Measurements from ENCODE around the gene MORN4. TPM values are rescaled to one million over a fixed set of nuclear protein-coding genes. Genes with fewer than 3 reads are reported as not detected.
"Not testable (repeated sequence)": the region's sequence is repeated elsewhere in the genome, so short reads cannot be mapped to it uniquely, and the experiment has no call there.

The MORN4 gene
- total RNA-seq, 1 experiment from 2014 or later = 10.0 TPM

- DNase-seq (ENCODE audit: low spot score) = peak; percentile 23
These were observed 7.8 kb upstream of the MORN4 start for GRCh38 chr10:97640868-97641811.

- DNase-seq (ENCODE audit: low spot score) = peak; percentile 99
These were observed 7.0 kb upstream of the MORN4 start, which contains the start of gene PI4K2A for GRCh38 chr10:97640174-97640867. PI4K2A (plus strand) TSS chr10:97640671; CDS start chr10:97640743, 72 bp downstream.

- not testable (repeated sequence) for DNase-seq (ENCODE audit: low spot score)
These were observed 5.8 kb upstream of the MORN4 start for GRCh38 chr10:97639090-97639489.

- DNase-seq (ENCODE audit: low spot score) = no peak
These were observed 2.3 kb upstream of the MORN4 start for GRCh38 chr10:97635577-97635976.

GRCh38 chr10:97633921-97634320, 621 bp upstream of the MORN4 start:
- no peak for DNase-seq (ENCODE audit: low spot score)

GRCh38 chr10:97631098-97631497, 2.2 kb downstream of the MORN4 start:
- no peak for DNase-seq (ENCODE audit: low spot score)

GRCh38 chr10:97629289-97629688, 4.0 kb downstream of the MORN4 start:
- no peak for DNase-seq (ENCODE audit: low spot score)

- DNase-seq (ENCODE audit: low spot score) = no peak
These were observed 5.1 kb downstream of the MORN4 start for GRCh38 chr10:97628228-97628627.

- DNase-seq (ENCODE audit: low spot score) = no peak
These were observed 5.6 kb downstream of the MORN4 start for GRCh38 chr10:97627731-97628130.

GRCh38 chr10:97623277-97623676, 10.0 kb downstream of the MORN4 start:
- no peak for DNase-seq (ENCODE audit: low spot score)

GRCh38 chr10:97618733-97619132, 14.6 kb downstream of the MORN4 start:
- DNase-seq (ENCODE audit: low spot score) = no peak

GRCh38 chr10:97618285-97618684, 15.0 kb downstream of the MORN4 start:
- DNase-seq (ENCODE audit: low spot score) = no peak

- DNase-seq (ENCODE audit: low spot score) = peak; percentile 76
These were observed 20.9 kb downstream of the MORN4 start for GRCh38 chr10:97612386-97612785.

GRCh38 chr10:97611473-97611872, 21.8 kb downstream of the MORN4 start:
- DNase-seq (ENCODE audit: low spot score) = no peak

GRCh38 chr10:97608991-97609561, 24.2 kb downstream of the MORN4 start:
- DNase-seq (ENCODE audit: low spot score) = no peak

GRCh38 chr10:97607095-97607636, 26.1 kb downstream of the MORN4 start:
- no peak for DNase-seq (ENCODE audit: low spot score)

GRCh38 chr10:97601268-97602215, 31.8 kb downstream of the MORN4 start:
- DNase-seq (ENCODE audit: low spot score) = no peak

- DNase-seq (ENCODE audit: low spot score) = no peak
These were observed 32.7 kb downstream of the MORN4 start for GRCh38 chr10:97600616-97601015.

- DNase-seq (ENCODE audit: low spot score) = no peak
These were observed 34.1 kb downstream of the MORN4 start for GRCh38 chr10:97599272-97599619.

- no peak for DNase-seq (ENCODE audit: low spot score)
These were observed 34.7 kb downstream of the MORN4 start for GRCh38 chr10:97598407-97599271.
